ENCODE results near the gene DOCK11.

DOCK11 gene

GRCh38 chrX:118632862-118633261 lies 137.2 kb downstream of the DOCK11 start:
- DNase-seq (ENCODE audit: extremely low read depth, low read depth) = no peak
- TF ChIP-seq CTCF (IDR thresholded peaks at IDR 0.05; ENCODE audit: low read depth, low read length) = no peak

GRCh38 chrX:118633530-118633929 lies 137.9 kb downstream of the DOCK11 start:
- no peak for TF ChIP-seq CTCF (IDR thresholded peaks at IDR 0.05; ENCODE audit: low read depth, low read length)
- no peak for DNase-seq (ENCODE audit: extremely low read depth, low read depth)

GRCh38 chrX:118634336-118634735 lies 138.7 kb downstream of the DOCK11 start:
- no peak for DNase-seq (ENCODE audit: extremely low read depth, low read depth)
- no peak for TF ChIP-seq CTCF (IDR thresholded peaks at IDR 0.05; ENCODE audit: low read depth, low read length)

GRCh38 chrX:118637997-118638396 lies 142.4 kb downstream of the DOCK11 start:
- DNase-seq (ENCODE audit: extremely low read depth, low read depth) = no peak
- no peak for TF ChIP-seq CTCF (IDR thresholded peaks at IDR 0.05; ENCODE audit: low read depth, low read length)

- TF ChIP-seq CTCF (IDR thresholded peaks at IDR 0.05; ENCODE audit: low read depth, low read length) = peak; percentile 45
- no peak for DNase-seq (ENCODE audit: extremely low read depth, low read depth)
Observed at GRCh38 chrX:118644378-118644777, 148.8 kb downstream of the DOCK11 start.

- DNase-seq (ENCODE audit: extremely low read depth, low read depth) = peak; percentile 44
- no peak for TF ChIP-seq CTCF (IDR thresholded peaks at IDR 0.05; ENCODE audit: low read depth, low read length)
Observed at GRCh38 chrX:118652717-118653116, 157.1 kb downstream of the DOCK11 start.

GRCh38 chrX:118654331-118654730 lies 158.7 kb downstream of the DOCK11 start:
- no peak for TF ChIP-seq CTCF (IDR thresholded peaks at IDR 0.05; ENCODE audit: low read depth, low read length)
- DNase-seq (ENCODE audit: extremely low read depth, low read depth) = no peak

Data from AG09319 (cell line).